B cell (primary cell): ENCODE data around the gene EPB41L5. TPM values are rescaled to one million over a fixed set of nuclear protein-coding genes. Genes with fewer than 3 reads are reported as not detected.

Experiments
- ATAC-seq: fragments of 200-7000 bp; cut with Tn5 transposase; one replicate; pipeline ENCODE4 v1.10.0; 2021; ENCODE audit warnings: low read depth, mild to moderate bottlenecking, moderate number of reproducible peaks, moderate library complexity
- CTCF ChIA-PET: fragments of 350-600 bp; sonication (Branson Sonifier 250); formaldehyde crosslinking; loops from one replicate; lab custom pipeline; 2021; ENCODE audit warnings: antibody characterized with exemption, inconsistent platforms; lab: Charles Lee
- POLR2A ChIA-PET: fragments of 350-600 bp; sonication (Branson Sonifier 250); formaldehyde crosslinking; loops from one replicate; lab custom pipeline; 2021; ENCODE audit warnings: antibody characterized with exemption; lab: Charles Lee
- DNase-seq: peaks from one replicate; pipeline ENCODE4 v3.0.0; 2013
- H2AFZ ChIP-seq: 2 replicates; pipeline ENCODE4 v1.6.1; 2012; ENCODE audit warnings: mild to moderate bottlenecking, low read depth, low read length; ENCODE audit not compliant: insufficient read depth, poor library complexity, severe bottlenecking
- H3K27ac ChIP-seq, 2 donors: 1 replicate in 1 of 2; 2 replicates in 1 of 2; pipeline ENCODE4 v1.5.1; 2012 to 2013; ENCODE audit warnings: low read length in 2 of 2, mild to moderate bottlenecking in 2 of 2, moderate library complexity in 1 of 2
- H3K27me3 ChIP-seq, 4 experiments: fragments of 200-600 bp in 1 of 4; sonication (generic) in 1 of 4; replicated peaks in 1 of 4; 1 replicate in 2 of 4; 2 replicates in 2 of 4; pipeline versions ENCODE4 v1.6.1 to v1.7.0; 2013 to 2016; ENCODE audit warnings: low read length in 3 of 4, mild to moderate bottlenecking in 2 of 4, mixed read lengths in 1 of 4, moderate library complexity in 1 of 4; ENCODE audit not compliant: insufficient read depth in 4 of 4, control insufficient read depth in 3 of 4; ENCODE audit errors: control extremely low read depth in 1 of 4
- H3K36me3 ChIP-seq, 2 experiments: replicated peaks in 1 of 2; 1 replicate in 1 of 2; 2 replicates in 1 of 2; pipeline versions ENCODE4 v1.6.1 to v1.7.1; 2013; ENCODE audit warnings: low read length in 1 of 2; ENCODE audit not compliant: insufficient read depth in 2 of 2, control insufficient read depth in 1 of 2; ENCODE audit errors: control extremely low read depth in 1 of 2, extremely low read depth in 1 of 2
- H3K4me1 ChIP-seq, 2 donors: fragments of 200-600 bp in 1 of 2; sonication (generic) in 1 of 2; 1 replicate in 1 of 2; 2 replicates in 1 of 2; pipeline versions ENCODE4 v1.5.1 to v1.6.1; 2013 to 2017; ENCODE audit warnings: low read length in 2 of 2; ENCODE audit not compliant: control insufficient read depth in 2 of 2, insufficient read depth in 2 of 2
- H3K4me2 ChIP-seq: replicated peaks from 2 replicates; pipeline ENCODE3; 2012; ENCODE audit warnings: mild to moderate bottlenecking, low read depth, low read length; ENCODE audit not compliant: poor library complexity, severe bottlenecking
- H3K4me3 ChIP-seq, 5 experiments: fragments of 200-600 bp in 1 of 5; sonication (generic) in 1 of 5; 1 replicate in 3 of 5; 2 replicates in 2 of 5; pipeline versions ENCODE4 v1.5.1 to v1.7.0; 2011 to 2016; ENCODE audit warnings: low read length in 4 of 5, mild to moderate bottlenecking in 4 of 5, low read depth in 2 of 5, control low read depth in 1 of 5, moderate library complexity in 1 of 5; ENCODE audit not compliant: insufficient read depth in 1 of 5; ENCODE audit errors: control extremely low read depth in 1 of 5, extremely low read depth in 1 of 5
- H3K79me2 ChIP-seq: fragments of 200-600 bp; sonication (generic); one replicate; pipeline ENCODE4 v1.6.0; 2016; ENCODE audit warnings: low read length; ENCODE audit not compliant: control insufficient read depth, insufficient read depth
- H3K9ac ChIP-seq: fragments of 200-600 bp; sonication (generic); 2 replicates; pipeline ENCODE4 v1.6.1; 2017; ENCODE audit warnings: mild to moderate bottlenecking, low read length, moderate library complexity
- H3K9me3 ChIP-seq, 3 donors: one replicate each; pipeline versions ENCODE4 v1.6.1 to v1.7.1; 2013; ENCODE audit warnings: low read length in 2 of 3; ENCODE audit not compliant: control insufficient read depth in 2 of 3, insufficient read depth in 1 of 3; ENCODE audit errors: control extremely low read depth in 1 of 3
- H4K20me1 ChIP-seq: 2 replicates; pipeline ENCODE4 v1.6.0; 2012; ENCODE audit warnings: mild to moderate bottlenecking, low read length; ENCODE audit not compliant: insufficient read depth, control insufficient read depth, poor library complexity, severe bottlenecking
- H3K27ac Mint-ChIP-seq: one replicate; pipeline ENCODE4 v1.8.0; 2021; ENCODE audit warnings: mixed read lengths
- H3K27me3 Mint-ChIP-seq: one replicate; pipeline ENCODE4 v1.8.0; 2021; ENCODE audit warnings: mixed read lengths
- H3K4me1 Mint-ChIP-seq: one replicate; pipeline ENCODE4 v1.8.0; 2021; ENCODE audit warnings: mixed read lengths
- H3K4me3 Mint-ChIP-seq: one replicate; pipeline ENCODE4 v1.8.0; 2021; ENCODE audit warnings: mixed read lengths
- H3K9me3 Mint-ChIP-seq: one replicate; pipeline ENCODE4 v1.8.0; 2022; ENCODE audit warnings: mixed read lengths; ENCODE audit not compliant: insufficient read depth
- EZH2 ChIP-seq: IDR thresholded peaks from 2 replicates; pipeline ENCODE4 v1.6.1; 2012; ENCODE audit warnings: borderline replicate concordance, low read depth, mild to moderate bottlenecking, moderate library complexity, low read length; ENCODE audit not compliant: insufficient read depth, poor library complexity, severe bottlenecking
- WGBS: methylation state at CpG from one replicate; pipeline ENCODE4 v1.1.5; 2013; ENCODE audit warnings: missing lambda C conversion rate; ENCODE audit not compliant: insufficient coverage; 5-methylcytosine and 5-hydroxymethylcytosine counted together
- intact Hi-C: fragments of 100-400 bp; cut with micrococcal nuclease; formaldehyde crosslinking; loops from one replicate; pipeline ENCODE4 v1.10.0; 2022
- polyA plus RNA-seq: library from polyadenylated mRNA; depleted of rRNA; stranded (reverse); fragments of >200 nt; gene quantifications from 2 replicates; pipeline ENCODE4 v1.2.3, GENCODE V29; 2012
- total RNA-seq, 2 donors: library from RNA; stranded (reverse); fragments of 120-200 nt in 1 of 2; gene quantifications; 1 replicate in 1 of 2; 2 replicates in 1 of 2; pipeline versions ENCODE4 v1.2.3 to v1.2.4, GENCODE V29; 2013 to 2022
- TF ChIP-seq, protein P1 (sequence below): fragments of 200-600 bp; IDR thresholded peaks from one replicate; pipeline ENCODE4 v1.8.0; 2022; ENCODE audit warnings: antibody characterized with exemption, mild to moderate bottlenecking

The EPB41L5 gene
- total and polyA plus RNA-seq, 2 donors (not counting 1 experiment from before 2014, with no cell fraction given) = 3.9 to 14.0 TPM

- Histone ChIP-seq H3K79me2 (peaks cover 34% of the 10 kb centered on the region), H3K4me3 (peak overlapping the region; percentile 53 to 72 (median 66)), H3K36me3 (no peaks in the 10 kb centered on the region), H3K9ac (peak overlapping the region; percentile 67), H2AFZ (peak overlapping the region; percentile 83), H3K9me3 (no peaks in the 10 kb centered on the region), H3K4me1 (peaks cover 55 to 57% of the 10 kb centered on the region in 2 donors), H3K27me3 (no peaks in the 10 kb centered on the region), H3K4me2 (peak overlapping the region; percentile 76), H4K20me1 (no peaks in the 10 kb centered on the region), H3K27ac (peak overlapping the region; percentile 91)
- Mint-ChIP-seq H3K27me3 (no peaks in the 10 kb centered on the region), H3K4me1 (peaks cover 52% of the 10 kb centered on the region), H3K9me3 (no peaks in the 10 kb centered on the region), H3K4me3 (peak overlapping the region; percentile 95), H3K27ac (peak overlapping the region; percentile 96)
- TF ChIP-seq, protein P1, sequence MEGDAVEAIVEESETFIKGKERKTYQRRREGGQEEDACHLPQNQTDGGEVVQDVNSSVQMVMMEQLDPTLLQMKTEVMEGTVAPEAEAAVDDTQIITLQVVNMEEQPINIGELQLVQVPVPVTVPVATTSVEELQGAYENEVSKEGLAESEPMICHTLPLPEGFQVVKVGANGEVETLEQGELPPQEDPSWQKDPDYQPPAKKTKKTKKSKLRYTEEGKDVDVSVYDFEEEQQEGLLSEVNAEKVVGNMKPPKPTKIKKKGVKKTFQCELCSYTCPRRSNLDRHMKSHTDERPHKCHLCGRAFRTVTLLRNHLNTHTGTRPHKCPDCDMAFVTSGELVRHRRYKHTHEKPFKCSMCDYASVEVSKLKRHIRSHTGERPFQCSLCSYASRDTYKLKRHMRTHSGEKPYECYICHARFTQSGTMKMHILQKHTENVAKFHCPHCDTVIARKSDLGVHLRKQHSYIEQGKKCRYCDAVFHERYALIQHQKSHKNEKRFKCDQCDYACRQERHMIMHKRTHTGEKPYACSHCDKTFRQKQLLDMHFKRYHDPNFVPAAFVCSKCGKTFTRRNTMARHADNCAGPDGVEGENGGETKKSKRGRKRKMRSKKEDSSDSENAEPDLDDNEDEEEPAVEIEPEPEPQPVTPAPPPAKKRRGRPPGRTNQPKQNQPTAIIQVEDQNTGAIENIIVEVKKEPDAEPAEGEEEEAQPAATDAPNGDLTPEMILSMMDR = peak; percentile 73
- no peak for TF ChIP-seq EZH2
- POLR2A ChIA-PET = interaction anchor here (0.7 to 1.4 kb wide), 5 partner anchors 46 to 418 kb away, joined by 3 to 10 read pairs (median 5); partner anchors contain the start of genes EPB41L5, PTPN4, RALB and TMEM185B
- DNase-seq = peak; percentile 94
- ATAC-seq = peak; percentile 92
- intact Hi-C loops = loop anchor here (1.0 to 10.0 kb wide), 12 partner anchors 46 to 532 kb away; partner anchors contain the start of genes EPB41L5, PTPN4, RALB and TMEM177
- CTCF ChIA-PET = interaction anchor here (0.7 to 6.8 kb wide), 27 partner anchors 10 to 810 kb away, joined by 3 to 174 read pairs (median 5); partner anchors contain the start of genes C2orf76, DBI, EPB41L5 and PTPN4
- 0% methylated on average over 12 of the region's 15 CpGs for WGBS
Measured at GRCh38 chr2:120177001-120177621, 164.2 kb downstream of the EPB41L5 start.

DNA sequence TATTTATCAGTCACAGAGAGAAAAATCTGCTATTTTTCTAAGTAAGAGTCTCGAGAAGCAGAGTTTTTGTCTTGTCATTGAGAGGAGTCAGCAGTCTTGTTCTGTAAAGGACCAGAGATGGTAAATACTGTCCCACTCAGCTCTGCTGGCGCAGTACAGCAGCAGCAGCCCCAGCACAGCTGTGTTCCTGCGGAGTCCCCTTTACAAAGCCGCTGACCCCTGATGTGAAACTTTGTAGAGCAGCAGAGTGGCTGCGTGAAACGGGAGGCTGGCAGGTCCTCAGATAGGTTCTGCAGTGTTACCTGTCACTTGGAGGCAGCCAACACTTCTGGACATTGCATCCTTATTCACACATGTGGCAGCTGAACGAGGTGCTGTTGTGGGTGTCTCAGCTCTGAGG lies 165.1 kb downstream of the EPB41L5 start:
- ChIA-PET POLR2A (no interaction called here), CTCF (interaction anchor here (0.5 to 6.8 kb wide), 7 partner anchors 10 to 536 kb away, joined by 3 to 174 read pairs (median 34); partner anchors contain the start of genes PTPN4 and TMEM185B)
- no peaks in the 10 kb centered on the region for H3K27me3 Mint-ChIP-seq
- Histone ChIP-seq H4K20me1 (no peaks in the 10 kb centered on the region), H3K79me2 (peaks cover 42% of the 10 kb centered on the region), H3K4me1 (peaks cover 59 to 64% of the 10 kb centered on the region in 2 donors), H3K4me2 (peak overlapping the region; percentile 76), H3K27ac (peak overlapping the region; percentile 91), H3K36me3 (no peaks in the 10 kb centered on the region), H2AFZ (peak overlapping the region; percentile 83), H3K27me3 (no peaks in the 10 kb centered on the region), H3K4me3 (peak overlapping the region in 2 of 5 experiments; percentile 71 to 72), H3K9me3 (no peaks in the 10 kb centered on the region), H3K9ac (peak overlapping the region; percentile 67)
- H3K4me1 Mint-ChIP-seq = peaks cover 55% of the 10 kb centered on the region
- 51% methylated on average over 6 of the region's 7 CpGs for WGBS
- H3K9me3 Mint-ChIP-seq = no peaks in the 10 kb centered on the region
- TF ChIP-seq EZH2 = no peak
- TF ChIP-seq, protein P1 = no peak
- H3K4me3 Mint-ChIP-seq = peak overlapping the region; percentile 95
- peak; percentile 34 for DNase-seq
- H3K27ac Mint-ChIP-seq = peak overlapping the region; percentile 87
- intact Hi-C loops = loop anchor here (1.0 to 10.0 kb wide), 12 partner anchors 45 to 533 kb away; partner anchors contain the start of genes EPB41L5, PTPN4, RALB and TMEM177
- no peak for ATAC-seq
